C1 segment of cervical spinal cord (tissue), 14 donors: ENCODE measurements around the gene SLC6A12.
"Not testable (repeated sequence)": the region's sequence is repeated elsewhere in the genome, so short reads cannot be mapped to it uniquely, and the experiment has no call there.

Experiments used
- DNase-seq, 14 donors: peaks; one replicate each; lab custom pipeline; 2025; lab: John Stamatoyannopoulos, UW

The SLC6A12 gene

DNA sequence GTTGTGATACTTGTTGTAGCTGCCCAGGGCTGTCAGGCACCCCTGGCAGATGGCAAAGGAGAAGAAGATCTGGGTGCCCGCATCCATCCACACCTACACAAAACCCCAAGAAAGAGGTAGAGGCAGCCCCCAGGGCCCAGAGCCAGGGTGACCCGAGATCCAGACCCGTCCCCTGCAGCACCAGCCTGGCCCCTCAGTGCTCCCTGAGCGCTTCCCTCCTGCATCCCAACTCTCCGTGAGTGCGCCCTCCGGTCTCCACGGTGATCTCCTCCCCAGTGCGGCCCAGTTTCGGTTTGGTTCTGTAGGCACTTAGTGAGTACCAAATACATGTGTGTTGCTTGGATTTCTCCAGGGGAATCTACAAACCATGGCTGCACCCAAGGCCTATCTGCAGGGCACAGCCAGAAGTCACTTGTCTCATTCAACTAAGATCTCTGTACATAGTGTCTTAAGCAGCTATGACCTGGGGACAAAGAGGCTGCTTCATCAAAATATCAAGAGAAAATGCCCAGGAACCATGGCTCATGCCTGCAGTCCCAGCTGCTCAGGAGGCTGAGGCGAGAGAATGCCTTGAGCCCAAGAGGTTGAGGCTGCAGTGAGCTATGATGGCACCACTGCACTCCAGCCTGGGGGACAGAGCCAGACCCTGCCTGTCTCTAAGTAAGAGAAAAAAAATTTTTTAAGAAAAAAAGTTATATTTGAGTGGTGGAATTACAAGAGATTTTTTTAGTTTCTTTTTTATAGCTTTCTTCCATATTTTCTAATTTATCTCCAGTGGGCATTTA is 15.9 kb downstream of the SLC6A12 start:
- DNase-seq, result no peak

DNA sequence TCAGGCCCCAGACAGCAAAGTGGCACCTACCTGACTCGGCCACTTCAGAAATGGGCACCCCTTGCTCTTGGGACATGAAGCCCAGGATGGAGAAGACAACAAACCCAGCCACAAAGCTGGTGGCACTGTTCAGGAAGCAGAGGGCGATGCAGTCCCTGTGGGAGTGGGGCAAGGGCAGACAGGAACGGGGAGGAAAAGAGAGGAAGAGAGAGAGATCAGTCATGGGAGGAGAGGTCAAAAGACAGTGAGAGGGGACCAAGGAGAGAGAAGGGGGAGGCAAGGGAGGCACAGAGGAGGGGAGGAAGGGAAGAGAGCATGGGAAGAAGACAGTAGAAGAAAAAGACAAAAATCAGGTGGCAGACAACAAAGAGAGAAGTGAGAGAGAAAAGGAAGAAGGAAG is 16.6 kb downstream of the SLC6A12 start:
- DNase-seq, result no peak

DNA sequence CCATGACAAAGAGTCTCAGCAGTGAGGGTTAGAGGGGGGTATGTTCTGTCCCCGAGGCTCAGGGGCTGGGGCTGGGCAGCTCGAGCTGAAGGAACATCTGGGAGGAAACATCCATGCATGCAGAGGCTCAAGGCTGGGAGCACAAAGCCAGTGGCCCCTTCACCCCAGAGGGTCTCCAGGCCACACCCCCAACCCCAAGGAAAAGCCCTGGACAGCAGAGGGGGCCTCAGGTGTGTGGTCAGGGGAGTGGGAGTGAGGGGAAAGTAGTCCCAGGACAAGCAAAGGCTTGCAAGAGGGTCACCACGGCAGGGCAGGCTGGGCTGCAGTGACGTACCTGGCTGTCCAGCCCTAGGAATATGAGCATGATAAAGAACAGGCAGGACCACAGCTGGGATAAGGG is 17.5 kb downstream of the SLC6A12 start:
- no peak for DNase-seq

DNA sequence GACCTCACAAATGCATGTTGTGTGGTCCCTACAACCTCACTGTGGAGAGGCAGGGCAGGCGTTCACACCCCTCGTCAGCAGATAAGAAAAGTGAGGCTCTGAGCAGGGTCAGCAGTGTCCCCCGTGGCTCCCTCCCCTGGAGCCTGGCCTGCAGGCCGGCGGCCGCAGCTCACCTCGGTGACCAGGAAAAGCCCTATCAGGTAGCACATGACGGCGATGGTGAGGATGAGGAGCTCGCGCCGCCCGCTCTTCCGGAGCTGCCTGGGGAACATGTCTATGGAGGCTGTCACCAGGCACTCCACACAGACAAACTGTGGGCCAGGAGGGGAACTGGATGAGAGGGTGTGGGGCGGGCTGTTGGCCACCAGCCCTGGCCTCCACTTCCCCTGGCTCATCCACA is 18.0 kb downstream of the SLC6A12 start:
- no peak for DNase-seq

DNA sequence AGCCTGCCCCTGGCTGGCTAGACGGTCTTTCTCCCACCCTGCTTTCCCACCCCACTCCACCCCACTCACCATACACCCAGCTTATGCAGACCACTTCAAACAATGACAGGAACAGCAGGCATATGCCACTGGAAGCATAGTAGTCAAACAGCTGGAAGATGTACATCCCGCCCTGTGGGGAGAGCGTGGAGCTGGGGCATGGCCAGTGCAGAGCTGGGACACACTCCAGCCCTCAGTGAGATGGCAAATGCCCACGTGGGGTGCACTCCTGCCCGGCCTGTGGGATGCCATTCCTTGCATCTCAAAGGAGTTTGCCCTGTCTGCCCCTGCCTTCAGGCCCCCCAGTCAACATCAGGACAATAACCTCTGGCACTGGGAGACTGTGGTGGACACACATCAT is 18.8 kb downstream of the SLC6A12 start:
- DNase-seq, result no peak

DNA sequence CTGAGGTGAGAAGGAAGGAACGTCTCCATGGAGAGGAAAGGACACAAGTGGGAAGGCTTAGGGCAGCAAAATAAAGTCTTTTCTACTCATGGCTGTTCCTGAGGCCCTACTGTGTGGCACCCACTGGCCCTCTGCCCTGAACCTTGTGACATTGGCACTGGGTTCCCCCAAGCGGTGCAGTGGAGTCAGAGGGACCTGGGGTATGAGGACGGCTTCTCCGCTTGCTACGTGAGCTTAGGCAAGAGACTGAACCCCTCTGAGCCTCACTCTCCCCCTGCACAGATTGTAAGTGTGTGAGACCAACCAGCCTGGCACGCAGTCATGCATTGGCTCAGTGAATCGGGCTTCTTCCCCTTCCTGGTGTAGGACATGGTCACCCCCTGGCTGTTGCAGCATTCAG is 19.7 kb downstream of the SLC6A12 start:
- DNase-seq, result no peak

DNA sequence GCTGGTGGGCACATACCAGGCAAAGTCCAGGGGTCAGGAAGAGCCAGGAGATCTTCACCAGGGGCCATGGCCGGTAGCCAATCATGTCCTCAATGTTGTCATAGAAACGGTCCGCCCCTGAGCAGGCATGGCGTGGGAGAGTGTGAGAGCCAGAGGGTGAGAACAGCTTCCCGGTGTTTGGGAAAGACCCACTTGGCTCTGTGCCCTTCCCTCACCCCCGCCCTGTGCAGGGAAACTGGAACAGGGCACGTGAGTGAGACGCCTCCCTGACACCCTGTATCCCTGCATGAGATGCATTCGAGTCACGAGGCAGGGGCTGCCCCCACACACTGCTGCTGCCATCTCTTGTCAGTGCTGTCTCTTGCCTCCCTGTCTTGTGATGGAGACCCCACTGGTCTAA is 20.7 kb downstream of the SLC6A12 start:
- no peak for DNase-seq

DNA sequence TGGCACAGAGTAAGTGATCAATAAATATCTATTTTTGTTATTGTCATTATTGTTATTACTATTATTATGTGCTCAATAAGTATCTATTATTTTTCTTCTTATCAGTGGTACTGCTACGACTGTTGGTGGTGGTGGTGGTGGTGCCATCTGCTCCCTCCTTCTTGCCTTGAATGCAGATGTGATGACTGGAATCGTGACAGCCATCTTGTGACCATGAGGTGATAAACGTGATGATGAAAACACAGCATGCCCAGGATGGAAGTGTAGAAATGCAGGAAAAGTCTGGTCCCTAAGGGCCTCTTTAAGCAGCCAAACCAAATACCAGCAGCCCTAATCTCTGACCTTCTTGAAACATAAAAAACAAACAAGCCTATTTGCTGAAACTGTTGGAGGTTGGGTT is 22.4 kb downstream of the SLC6A12 start:
- DNase-seq, result no peak

DNA sequence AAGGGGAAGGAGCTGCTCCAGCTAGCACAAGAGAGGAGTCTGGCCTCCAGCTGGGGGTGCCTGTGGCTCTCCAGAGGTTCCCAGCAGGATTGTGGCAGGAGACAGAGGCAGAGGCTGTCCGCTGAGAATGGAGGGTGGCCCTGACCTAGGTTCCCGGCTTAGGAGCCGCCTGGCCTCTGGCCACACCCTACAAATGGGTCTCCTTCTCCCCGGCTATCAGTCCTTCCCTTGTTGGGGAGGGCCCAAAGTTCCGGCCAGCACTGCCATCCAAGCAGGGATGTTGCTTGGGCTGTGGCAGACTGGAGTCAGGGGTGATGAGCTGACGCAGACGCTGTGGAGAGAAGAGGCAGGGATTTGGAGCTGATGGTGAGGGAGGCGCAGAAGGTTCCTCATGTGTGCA is 23.1 kb downstream of the SLC6A12 start:
- DNase-seq, result no peak

DNA sequence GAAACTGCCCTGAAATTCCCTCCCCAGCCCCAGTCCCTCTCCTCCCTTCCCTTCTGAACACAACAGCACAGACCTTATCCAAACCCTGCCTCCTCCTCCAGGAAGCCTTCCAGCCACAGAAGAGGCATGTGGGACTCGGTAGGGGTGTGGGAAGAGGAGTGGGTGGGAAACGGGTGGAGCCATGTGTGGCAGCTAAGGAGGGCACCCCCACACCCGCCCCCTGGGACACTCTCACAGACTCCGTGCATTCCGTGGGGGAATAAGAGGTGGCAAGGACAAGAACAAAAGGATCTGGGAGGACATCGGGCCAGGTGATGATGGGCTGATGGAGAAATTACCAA is 24.4 kb downstream of the SLC6A12 start:
- DNase-seq, result no peak

DNA sequence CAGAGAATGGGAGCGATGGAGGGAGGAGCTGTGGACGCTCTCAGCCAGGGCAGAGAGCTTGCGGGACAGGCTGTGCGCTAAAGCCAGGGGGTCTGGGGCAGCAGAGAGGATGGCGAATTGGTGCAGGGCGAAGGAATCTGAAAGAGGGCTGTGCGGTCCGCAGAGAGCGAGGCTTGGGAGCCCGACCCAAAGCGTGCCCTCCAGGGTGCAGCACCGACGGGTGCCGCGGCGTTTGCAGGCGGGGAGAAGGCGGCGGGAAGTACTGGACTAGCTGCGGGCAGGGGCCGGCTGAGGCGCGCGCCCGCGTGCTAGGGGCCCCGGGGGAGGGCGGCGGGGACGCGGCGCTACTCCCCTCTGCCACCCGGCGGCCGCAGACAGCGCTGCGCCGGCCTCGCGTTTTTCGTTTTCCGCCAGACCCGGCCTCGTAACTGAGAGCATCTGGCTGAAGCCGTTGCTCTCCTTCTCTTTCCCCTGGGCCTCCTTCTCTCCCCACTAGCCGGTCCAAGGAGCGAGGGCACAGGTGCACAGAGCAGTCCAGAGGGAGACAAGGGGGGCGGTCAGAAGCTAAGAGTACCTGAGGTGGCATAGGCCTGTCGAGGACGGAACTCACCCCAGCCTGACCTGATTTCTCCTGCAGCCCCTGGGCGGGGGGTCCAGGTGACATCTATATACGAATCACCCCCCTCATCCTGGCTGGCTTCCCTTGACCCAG is 24.9 kb downstream of the SLC6A12 start:
- DNase-seq, result peak in 11 of 14 donors; percentile 17 to 63 (median 40)

DNA sequence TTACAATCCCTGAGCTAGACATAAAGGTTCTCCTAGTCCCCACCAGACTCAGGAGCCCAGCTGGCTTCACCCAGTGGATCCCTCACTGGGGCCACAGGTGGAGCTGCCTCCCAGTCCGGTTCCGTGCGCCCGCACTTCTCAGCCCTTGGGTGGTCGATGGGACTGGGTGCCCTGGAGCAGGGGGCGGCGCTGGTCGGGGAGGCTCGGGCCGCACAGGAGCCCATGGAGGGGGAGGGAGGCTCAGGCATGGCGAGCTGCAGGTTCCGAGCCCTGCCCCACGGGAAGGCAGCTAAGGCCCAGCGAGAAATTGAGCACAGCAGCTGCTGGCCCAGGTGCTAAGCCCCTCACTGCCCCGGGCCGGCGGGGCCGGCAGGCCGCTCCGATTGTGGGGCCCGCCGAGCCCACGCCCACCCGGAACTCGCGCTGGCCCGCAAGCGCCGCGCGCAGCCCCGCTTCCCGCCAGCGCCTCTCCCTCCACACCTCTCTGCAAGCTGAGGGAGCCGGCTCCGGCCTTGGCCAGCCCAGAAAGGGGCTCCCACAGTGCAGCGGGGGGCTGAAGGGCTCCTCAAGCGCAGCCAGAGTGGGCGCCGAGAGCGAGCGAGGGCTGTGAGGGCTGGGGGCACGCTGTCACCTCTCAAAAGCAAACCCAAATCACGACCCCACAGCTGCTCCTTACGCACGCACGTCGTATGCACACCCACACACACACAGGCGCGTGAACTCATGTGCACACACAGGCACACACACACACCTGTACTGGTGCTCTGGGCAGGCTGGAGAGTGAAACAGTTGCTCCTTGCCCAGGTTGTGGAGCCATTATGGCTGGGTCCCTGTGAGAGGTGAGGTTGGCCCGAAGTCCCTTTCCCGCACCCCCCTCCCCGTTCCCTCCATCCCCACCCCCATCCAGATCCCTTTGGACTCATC is 25.7 kb downstream of the SLC6A12 start:
- not testable (repeated sequence) for DNase-seq

DNA sequence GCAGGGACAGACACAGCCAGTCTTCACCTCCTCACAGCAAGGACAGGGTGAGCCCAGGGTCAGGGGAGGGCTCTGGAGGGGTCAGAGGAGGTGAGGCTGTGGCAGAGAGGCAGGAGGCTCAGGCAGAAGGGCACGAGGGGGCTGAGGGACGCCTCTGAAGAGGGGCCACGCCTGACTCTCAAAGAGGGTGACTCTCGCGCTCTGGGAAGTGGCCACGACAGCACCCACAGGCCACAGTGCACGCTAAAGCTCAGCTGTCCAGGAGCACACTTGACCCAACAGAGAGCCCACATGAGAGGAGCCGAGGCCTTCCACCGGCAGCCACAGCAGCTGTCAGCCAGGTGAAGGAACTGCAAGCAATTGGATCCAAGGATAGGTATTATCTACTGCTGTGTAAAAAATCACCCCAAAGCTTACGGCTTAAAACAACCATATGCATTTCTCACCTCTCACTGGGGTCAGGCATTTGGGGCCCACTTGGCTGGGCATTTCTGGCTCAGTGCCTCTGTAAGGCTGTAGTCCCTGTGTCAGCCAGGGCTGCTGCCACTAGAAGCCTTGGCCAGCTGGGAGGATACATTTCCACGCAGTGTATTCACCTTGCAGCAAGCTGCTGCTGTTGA is 27.8 kb downstream of the SLC6A12 start:
- DNase-seq, result peak in 1 of 14 donors; percentile 18

DNA sequence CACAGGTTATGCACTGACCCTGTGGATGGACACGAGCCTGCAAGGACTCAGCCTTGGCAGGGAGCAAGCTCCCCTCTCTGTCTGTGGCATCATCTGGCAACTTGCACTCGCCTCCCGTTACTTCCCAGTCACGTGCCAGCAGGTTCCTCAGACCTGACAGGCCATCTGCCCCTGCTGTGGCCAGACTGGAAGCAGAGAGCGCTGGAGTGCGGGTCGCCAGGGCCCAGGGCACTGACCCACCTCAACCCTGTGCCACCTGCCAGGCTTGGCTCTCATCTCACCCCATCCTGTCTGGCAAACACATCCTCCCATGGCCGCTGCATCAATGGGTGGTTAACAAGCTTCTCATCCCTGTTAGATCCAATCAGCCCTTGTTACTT is 28.4 kb downstream of the SLC6A12 start:
- DNase-seq, result peak in 1 of 14 donors; percentile 74

DNA sequence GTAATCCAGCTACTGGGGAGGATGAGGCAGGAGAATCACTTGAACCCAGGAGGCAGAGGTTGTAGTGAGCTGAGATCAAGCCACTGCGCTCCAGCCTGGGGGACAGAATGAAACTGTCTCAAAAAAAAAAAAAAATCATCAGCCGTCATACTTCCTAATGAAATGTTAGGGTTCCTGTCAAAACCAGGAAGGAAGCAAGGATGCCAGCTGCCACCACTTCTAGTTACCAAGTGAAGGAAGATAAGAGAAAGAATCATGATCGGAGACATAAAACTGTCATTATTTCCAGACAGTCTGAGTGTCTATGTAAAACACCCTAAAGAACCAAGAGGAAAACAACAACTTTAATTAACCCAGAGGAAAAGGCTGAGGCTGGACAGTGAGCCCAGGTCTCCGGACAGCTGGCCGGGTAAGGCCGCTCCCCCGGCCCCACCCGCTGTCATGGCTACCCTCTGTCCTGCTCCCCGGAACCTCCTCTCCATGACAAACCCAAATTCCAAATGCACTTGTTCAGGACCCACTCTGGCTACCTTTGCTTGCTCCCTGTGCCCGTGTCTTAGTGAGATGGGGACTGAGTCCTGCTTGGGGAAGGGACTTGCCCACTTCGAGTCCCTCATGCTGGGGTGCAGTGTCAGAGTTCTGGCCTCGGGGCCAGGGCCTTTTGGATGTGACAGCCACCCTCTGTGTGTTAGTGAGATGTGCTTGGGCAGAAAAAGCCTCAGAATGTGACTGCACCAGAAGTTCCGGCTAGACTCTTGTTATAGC is 29.0 kb downstream of the SLC6A12 start:
- DNase-seq, result no peak

DNA sequence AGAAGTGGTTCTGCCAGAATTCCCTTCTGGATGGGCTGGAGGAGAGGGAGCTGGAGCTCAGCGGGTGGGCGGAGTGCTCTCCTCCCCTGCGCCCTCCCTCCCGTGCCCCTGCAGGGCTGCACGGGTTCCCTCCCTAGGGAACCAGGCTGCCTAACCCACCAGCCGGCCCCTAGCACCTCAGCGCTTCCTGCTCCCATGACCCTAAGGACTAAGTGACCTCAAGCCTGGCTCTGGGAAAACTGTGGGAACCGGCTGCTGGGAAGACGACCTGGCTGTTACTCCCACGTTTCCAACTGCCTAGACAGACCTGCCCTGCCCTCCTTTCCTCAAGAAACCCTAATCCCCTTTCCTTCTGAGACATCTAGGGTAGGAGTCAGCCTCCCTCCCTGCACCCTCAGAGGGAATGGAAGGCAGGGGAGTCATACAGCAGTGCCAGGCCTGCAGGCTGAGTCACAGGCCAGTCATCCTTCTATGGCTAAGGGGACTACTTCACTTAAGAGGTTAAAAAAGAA is 31.5 kb downstream of the SLC6A12 start:
- no peak for DNase-seq

DNA sequence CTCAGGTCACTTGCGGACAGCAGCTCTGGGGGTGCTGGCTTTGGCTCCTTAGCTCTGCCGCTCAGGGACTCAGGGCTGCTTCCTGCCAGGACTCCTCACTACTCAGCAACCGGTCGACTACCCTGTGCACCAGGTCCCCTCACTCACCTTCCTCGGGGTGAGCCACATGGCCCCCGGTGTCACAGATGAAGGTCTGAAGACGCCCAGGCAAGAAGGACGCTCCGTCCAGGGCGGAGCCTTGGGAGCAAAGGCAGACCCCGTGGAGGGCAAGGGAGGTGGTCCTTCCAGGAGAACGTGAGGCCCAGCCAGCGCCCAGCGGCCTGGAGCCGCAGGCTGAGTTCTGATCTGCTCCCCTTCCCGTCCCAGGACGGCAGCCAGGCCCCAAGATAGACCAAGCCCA is 32.0 kb downstream of the SLC6A12 start:
- DNase-seq, result no peak

DNA sequence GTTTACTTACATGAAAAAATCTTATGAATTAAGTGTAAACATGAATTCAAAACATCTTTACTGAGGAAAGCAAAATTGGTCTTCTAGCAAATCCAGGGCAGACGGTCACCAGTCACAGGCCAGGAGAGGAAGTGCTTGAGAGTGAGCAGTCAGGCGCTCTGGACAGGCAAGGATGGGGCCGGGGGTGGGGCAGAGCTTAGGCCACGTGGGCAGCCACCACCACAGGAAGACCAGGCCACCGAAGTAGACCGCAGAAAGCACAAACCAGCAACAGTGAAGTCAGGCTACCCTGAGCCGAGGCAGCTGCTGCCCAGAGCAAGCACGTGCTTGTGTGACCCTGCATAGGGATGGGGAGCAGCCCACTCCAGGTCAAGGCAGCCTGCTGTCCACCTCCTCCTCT is 33.5 kb downstream of the SLC6A12 start:
- DNase-seq, result peak in 10 of 14 donors; percentile 13 to 64 (median 30)

DNA sequence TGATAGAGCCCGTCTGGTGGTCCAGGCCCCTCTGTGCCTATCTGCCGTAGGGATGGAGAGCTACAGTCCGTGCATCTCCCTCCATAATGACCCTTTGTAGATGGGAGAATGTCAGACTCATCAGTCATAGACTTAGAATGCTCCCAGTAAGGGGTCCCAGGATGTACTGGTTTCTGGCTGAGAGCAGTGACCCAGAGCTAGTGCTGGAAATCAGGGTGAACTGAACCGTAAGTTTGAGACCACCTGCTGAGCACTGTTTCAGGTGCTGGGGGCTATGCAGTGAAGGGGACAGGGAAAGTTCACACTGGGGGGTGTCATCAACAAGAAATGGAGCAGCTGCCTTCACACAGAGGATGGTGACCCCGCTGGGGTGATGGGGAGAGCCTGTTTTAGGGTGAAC is 34.1 kb downstream of the SLC6A12 start:
- no peak for DNase-seq

DNA sequence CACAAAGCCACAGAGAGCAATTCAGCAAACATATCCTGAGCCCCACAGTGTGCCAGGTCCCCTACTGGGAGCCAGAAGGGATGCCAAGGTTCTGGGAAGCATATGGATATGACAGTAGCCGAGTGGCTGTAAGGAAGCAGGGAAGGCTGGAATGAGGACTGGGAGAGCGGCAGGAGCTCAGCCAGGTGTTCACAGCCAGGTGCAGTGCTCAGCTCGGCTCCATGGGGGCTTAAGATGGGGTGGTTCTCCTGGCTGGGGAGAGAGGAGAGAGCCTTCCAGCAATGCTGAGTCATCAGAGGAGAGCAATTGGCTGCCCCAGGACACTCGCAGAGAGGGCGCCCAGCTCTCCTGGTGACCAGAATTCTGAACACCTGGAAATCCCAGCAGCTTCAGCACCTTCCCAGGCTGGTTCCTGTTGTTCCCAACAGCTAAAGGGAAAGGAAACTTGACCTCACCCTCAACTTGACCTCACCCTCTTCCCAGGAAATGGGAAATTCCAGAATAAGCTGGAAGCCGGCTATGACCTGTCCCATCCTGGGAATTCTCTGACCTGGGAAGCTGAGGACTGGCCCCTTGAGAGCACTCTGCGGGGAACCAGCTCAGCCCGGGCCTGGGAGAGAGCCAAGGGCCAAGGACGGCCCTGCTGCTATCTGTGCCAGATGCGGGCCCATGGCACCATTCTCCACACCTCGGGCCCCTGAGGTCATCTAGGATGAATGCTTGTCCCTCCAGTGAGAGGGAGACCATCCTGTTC is 34.6 kb downstream of the SLC6A12 start:
- DNase-seq, result peak in 1 of 14 donors; percentile 91
